H1 (cell line): ENCODE data around the gene NEGR1. TPM values are rescaled to one million over a fixed set of nuclear protein-coding genes. Genes with fewer than 3 reads are reported as not detected.

Experiments
- CTCF ChIA-PET: fragments of 300-600 bp; sonication (Branson Sonifier 250); formaldehyde crosslinking; loops from one replicate; lab custom pipeline; 2021; ENCODE audit not compliant: partially characterized antibody; lab: Charles Lee
- POLR2A ChIA-PET: fragments of 300-600 bp; sonication (Branson Sonifier 250); formaldehyde crosslinking; loops from one replicate; lab custom pipeline; 2021; ENCODE audit warnings: inconsistent platforms; ENCODE audit not compliant: partially characterized antibody; lab: Charles Lee
- DNase-seq, 2 experiments: peaks; one replicate each; pipeline versions ENCODE4 v3.0.0 to v3.0.0-alpha.2; 2010 to 2022; ENCODE audit warnings: low spot score in 2 of 2, low read depth in 1 of 2, mixed read lengths in 1 of 2
- FAIRE-seq: peaks from 2 replicates; lab custom pipeline; 2011; peaks lifted over from hg19 to GRCh38; lab: Jason Lieb, UNC
- H2AFZ ChIP-seq: 2 replicates; pipeline ENCODE4 v1.8.1; 2012; ENCODE audit warnings: low read length, inconsistent platforms
- H2AK5ac ChIP-seq: 2 replicates; pipeline ENCODE4 v1.6.1; 2013; ENCODE audit warnings: low read depth, low read length
- H2BK120ac ChIP-seq: replicated peaks from 2 replicates; pipeline ENCODE3; 2013; ENCODE audit warnings: low read depth, low read length, inconsistent platforms
- H2BK12ac ChIP-seq: 2 replicates; pipeline ENCODE4 v1.6.1; 2013; ENCODE audit warnings: low read depth, low read length
- H2BK15ac ChIP-seq: 2 replicates; pipeline ENCODE4 v1.6.1; 2013; ENCODE audit warnings: low read length
- H2BK20ac ChIP-seq: 2 replicates; pipeline ENCODE4 v1.6.1; 2013; ENCODE audit warnings: low read length
- H2BK5ac ChIP-seq: 2 replicates; pipeline ENCODE4 v1.6.1; 2013; ENCODE audit warnings: low read depth, low read length
- H3K14ac ChIP-seq: 2 replicates; pipeline ENCODE4 v1.6.1; 2013; ENCODE audit warnings: inconsistent platforms; ENCODE audit not compliant: insufficient read length
- H3K18ac ChIP-seq: 2 replicates; pipeline ENCODE4 v1.6.1; 2013; ENCODE audit warnings: low read length; ENCODE audit errors: extremely low read depth
- H3K23ac ChIP-seq: 2 replicates; pipeline ENCODE4 v1.6.1; 2013; ENCODE audit warnings: inconsistent platforms; ENCODE audit not compliant: insufficient read length
- H3K23me2 ChIP-seq: 2 replicates; pipeline ENCODE4 v1.6.1; 2013; ENCODE audit warnings: low read depth, low read length
- H3K27ac ChIP-seq: 2 replicates; pipeline ENCODE4 v1.6.1; 2011; ENCODE audit warnings: low read depth, low read length, inconsistent platforms
- H3K27me3 ChIP-seq, 4 experiments: replicated peaks in 1 of 4; 1 replicate in 1 of 4; 2 replicates in 3 of 4; pipeline versions ENCODE4 v1.6.1 to v1.8.1; 2011 to 2013; ENCODE audit warnings: low read length in 3 of 4, mild to moderate bottlenecking in 3 of 4, inconsistent platforms in 2 of 4, mixed read lengths in 2 of 4, moderate library complexity in 1 of 4; ENCODE audit not compliant: control insufficient read depth in 3 of 4, insufficient read depth in 3 of 4; ENCODE audit errors: extremely low read depth in 1 of 4
- H3K36me3 ChIP-seq, 4 experiments: 2 replicates each; pipeline versions ENCODE4 v1.6.1 to v1.8.1; 2011 to 2013; ENCODE audit warnings: mild to moderate bottlenecking in 4 of 4, low read length in 3 of 4, moderate library complexity in 2 of 4, control low read depth in 1 of 4, inconsistent platforms in 1 of 4; ENCODE audit not compliant: insufficient read depth in 4 of 4, control insufficient read depth in 2 of 4
- H3K4ac ChIP-seq: replicated peaks from 2 replicates; pipeline ENCODE3; 2013; ENCODE audit warnings: low read length, low read depth, mixed read lengths, inconsistent platforms; ENCODE audit not compliant: insufficient read length
- H3K4me1 ChIP-seq, 4 experiments: replicated peaks in 1 of 4; 1 replicate in 1 of 4; 2 replicates in 3 of 4; pipeline versions ENCODE4 v1.6.1 to v1.8.1; 2011 to 2013; ENCODE audit warnings: low read length in 3 of 4, inconsistent platforms in 2 of 4, mixed read lengths in 1 of 4; ENCODE audit not compliant: insufficient read depth in 4 of 4, control insufficient read depth in 3 of 4
- H3K4me2 ChIP-seq, 2 experiments: 2 replicates each; pipeline versions ENCODE4 v1.6.1 to v1.8.1; 2011 to 2013; ENCODE audit warnings: low read depth in 2 of 2, low read length in 2 of 2, control low read depth in 1 of 2, inconsistent platforms in 1 of 2, mild to moderate bottlenecking in 1 of 2; ENCODE audit not compliant: insufficient read depth in 1 of 2
- H3K4me3 ChIP-seq, 4 experiments: fragments of 200-600, 300-600 bp in 1 of 4; sonication (generic), shearing (Covaris generic), sonication (Bioruptor Twin) in 1 of 4; 2 replicates each; pipeline versions ENCODE4 v1.5.1 to v1.8.1; 2011 to 2016; ENCODE audit warnings: low read length in 4 of 4, low read depth in 3 of 4, control low read depth in 2 of 4, inconsistent platforms in 2 of 4, mild to moderate bottlenecking in 2 of 4, mixed read lengths in 1 of 4, moderate library complexity in 1 of 4; ENCODE audit not compliant: insufficient read depth in 2 of 4; ENCODE audit errors: extremely low read depth in 1 of 4
- H3K56ac ChIP-seq: replicated peaks from 2 replicates; pipeline ENCODE3; 2013; ENCODE audit warnings: low read depth, mild to moderate bottlenecking, mixed read lengths, low read length, inconsistent platforms; ENCODE audit not compliant: insufficient read length
- H3K79me1 ChIP-seq: 2 replicates; pipeline ENCODE4 v1.6.1; 2013; ENCODE audit warnings: low read depth, low read length, control low read depth
- H3K79me2 ChIP-seq, 2 experiments: 2 replicates each; pipeline versions ENCODE4 v1.6.1 to v1.8.1; 2012 to 2013; ENCODE audit warnings: low read length in 2 of 2, mild to moderate bottlenecking in 2 of 2, inconsistent platforms in 1 of 2; ENCODE audit not compliant: insufficient read depth in 2 of 2, control insufficient read depth in 1 of 2
- H3K9ac ChIP-seq, 4 experiments: replicated peaks in 1 of 4; 1 replicate in 1 of 4; 2 replicates in 3 of 4; pipeline versions ENCODE4 v1.6.1 to v1.8.1; 2011 to 2013; ENCODE audit warnings: low read depth in 3 of 4, low read length in 3 of 4, control low read depth in 2 of 4, mild to moderate bottlenecking in 2 of 4, moderate library complexity in 2 of 4, inconsistent platforms in 1 of 4; ENCODE audit errors: extremely low read depth in 1 of 4
- H3K9me3 ChIP-seq, 2 experiments: 2 replicates each; pipeline versions ENCODE4 v1.6.1 to v1.8.1; 2012 to 2013; ENCODE audit warnings: mild to moderate bottlenecking in 2 of 2, moderate library complexity in 2 of 2, control low read depth in 1 of 2, inconsistent platforms in 1 of 2, low read depth in 1 of 2, low read length in 1 of 2, mixed read lengths in 1 of 2; ENCODE audit not compliant: insufficient read depth in 2 of 2
- H4K20me1 ChIP-seq, 2 experiments: replicated peaks in 1 of 2; 2 replicates each; pipeline versions ENCODE3 to v1.8.1; 2011 to 2013; ENCODE audit warnings: inconsistent platforms in 2 of 2, low read length in 2 of 2, mild to moderate bottlenecking in 1 of 2; ENCODE audit not compliant: insufficient read depth in 2 of 2, control insufficient read depth in 1 of 2
- H4K5ac ChIP-seq: 2 replicates; pipeline ENCODE4 v1.6.1; 2013; ENCODE audit warnings: low read length, low read depth, mixed read lengths, inconsistent platforms; ENCODE audit not compliant: insufficient read length
- H4K8ac ChIP-seq: 2 replicates; pipeline ENCODE4 v1.8.0; 2013; ENCODE audit warnings: mild to moderate bottlenecking, moderate library complexity, low read length, inconsistent platforms; ENCODE audit not compliant: insufficient read depth; ENCODE audit errors: extremely low read depth
- H4K91ac ChIP-seq: replicated peaks from 2 replicates; pipeline ENCODE3; 2013; ENCODE audit warnings: low read length, mixed read lengths, inconsistent platforms; ENCODE audit not compliant: insufficient read length
- CTBP2 ChIP-seq: IDR thresholded peaks from 2 replicates; pipeline ENCODE4 v1.7.0; 2011; ENCODE audit warnings: borderline replicate concordance, mild to moderate bottlenecking, moderate library complexity, mixed read lengths, low read length; ENCODE audit not compliant: insufficient read depth, insufficient read length
- RNF2 ChIP-seq: fragments of 200-900, 300-1000 bp; sonication (generic); IDR thresholded peaks from 2 replicates; pipeline ENCODE4 v1.7.1; 2016; ENCODE audit warnings: borderline replicate concordance, low read depth, mild to moderate bottlenecking, antibody characterized with exemption, low read length; ENCODE audit not compliant: poor library complexity, severe bottlenecking; ENCODE audit errors: missing control alignments
- WGBS, 2 experiments: shearing (Covaris generic) in 1 of 2; methylation state at CpG; one replicate each; pipeline versions ENCODE4 v1.1.6 to v1.1.7; 2013 to 2015; ENCODE audit warnings: low lambda C conversion rate in 2 of 2, mixed read lengths in 2 of 2, inconsistent platforms in 1 of 2, low coverage in 1 of 2, missing lambda C conversion rate in 1 of 2; ENCODE audit not compliant: insufficient replicate concordance in 2 of 2, insufficient coverage in 1 of 2, insufficient read length in 1 of 2; ENCODE audit errors: extremely low coverage in 1 of 2, missing lambda C conversion rate in 1 of 2; 5-methylcytosine and 5-hydroxymethylcytosine counted together
- polyA plus RNA-seq, 7 experiments: library from polyadenylated mRNA; depleted of rRNA in 3 of 7; stranded (reverse) in 5 of 7; unstranded in 2 of 7; fragments of >200 nt in 5 of 7; fragments of 200-250 nt in 2 of 7; gene quantifications; 1 replicate in 5 of 7; 2 replicates in 1 of 7; 4 replicates in 1 of 7; pipeline versions ENCODE4 v1.2.1 to v1.2.3, GENCODE V29; 2011 to 2013; ENCODE audit warnings: missing spikeins in 2 of 7, mixed read lengths in 2 of 7
- total RNA-seq: library from RNA; stranded (reverse); fragmentation: NEBNext Ultra II Directional; extraction: Animal tissue kit (Norgen Biotek cat#: 25700); gene quantifications from 2 replicates; pipeline ENCODE4 v1.2.1, GENCODE V29; 2021

The NEGR1 gene
- total and polyA plus RNA-seq, 2 of the 8 experiments (the other 6 are each of a cell fraction or from before 2014, with no cell fraction given), result 0.71 to 1.3 TPM

DNA sequence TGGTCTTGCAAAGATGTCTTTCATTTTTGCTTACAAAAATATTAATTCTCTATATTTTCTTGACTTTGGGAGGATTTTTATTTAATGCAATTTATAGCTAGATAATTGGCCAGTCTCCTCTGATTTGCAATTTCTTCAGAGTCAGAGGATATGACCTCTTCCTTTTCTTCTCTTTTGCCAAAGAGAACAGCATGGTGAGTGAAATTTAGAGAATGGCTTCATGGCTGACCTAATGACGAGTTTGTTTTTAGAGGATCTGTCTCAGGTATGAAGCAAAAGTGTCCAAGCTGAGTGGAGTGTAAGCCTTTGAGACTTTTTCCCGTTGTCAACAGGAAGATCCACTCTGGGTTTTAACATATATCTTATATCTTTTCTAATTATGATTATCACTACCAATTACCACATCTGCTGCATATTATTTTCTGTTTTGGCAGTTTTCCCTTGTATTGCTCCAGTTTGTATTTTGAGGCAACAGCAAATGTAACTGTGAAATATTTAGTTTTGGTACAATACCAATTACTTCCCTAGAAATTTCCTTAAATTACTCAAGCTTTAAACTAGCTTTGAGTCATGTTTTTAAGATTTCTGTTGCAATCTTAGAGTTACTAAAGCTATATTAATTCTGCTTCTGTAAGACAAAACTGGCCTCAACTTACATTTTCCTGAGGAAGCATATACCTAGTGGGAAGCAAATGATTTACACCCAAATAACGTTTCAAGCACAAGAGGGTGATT is 868.7 kb downstream of the NEGR1 start:
- Histone ChIP-seq H3K56ac (no peak overlapping the region), H3K4me2 (no peak overlapping the region), H3K4me3 (no peak overlapping the region), H2BK15ac (no peak overlapping the region), H2AFZ (no peak overlapping the region), H3K14ac (no peak overlapping the region), H3K18ac (no peak overlapping the region), H3K23ac (no peak overlapping the region), H2BK20ac (no peak overlapping the region), H3K23me2 (no peaks in the 10 kb centered on the region)
- CTCF ChIA-PET, result interaction anchor here (0.7 kb wide), 1 partner anchor 14 kb away, joined by 3 read pairs; no protein-coding TSS in a partner anchor
- FAIRE-seq, result no peak
- WGBS, 2 experiments, result 90% methylated on average over 3 of the region's 3 CpGs; no CpG with 5 or more reads in 1 of the 2 experiments
- TF ChIP-seq RNF2 (no peak), CTBP2 (no peak)
- TF ChIP-seq, all 59 proteins: peak for 0
- Histone ChIP-seq H3K79me1 (no peaks in the 10 kb centered on the region), H2AK5ac (no peak overlapping the region), H4K5ac (no peak overlapping the region), H4K91ac (no peak overlapping the region), H3K4ac (no peak overlapping the region), H3K4me1 (peaks cover 0 to 5% (median 1%) of the 10 kb centered on the region in 4 experiments; a peak in 3 of 7 replicates), H4K8ac (no peak overlapping the region), H3K9ac (no peak overlapping the region), H4K20me1 (no peaks in the 10 kb centered on the region), H3K9me3 (no peaks in the 10 kb centered on the region), H2BK5ac (no peak overlapping the region), H2BK12ac (no peak overlapping the region), H3K79me2 (no peaks in the 10 kb centered on the region), H3K27ac (no peak overlapping the region), H3K27me3 (no peaks in the 10 kb centered on the region), H2BK120ac (no peak overlapping the region), H3K36me3 (no peaks in the 10 kb centered on the region)
- no peak for DNase-seq
- POLR2A ChIA-PET, result no interaction called here
